HCT116 (cell line): Measurements from ENCODE around the gene ZNF839. TPM values are rescaled to one million over a fixed set of nuclear protein-coding genes. Genes with fewer than 3 reads are reported as not detected.

Source experiments
- ATAC-seq: fragments of 200-7000 bp; cut with Tn5 transposase; 2 replicates; pipeline ENCODE4 v1.9.1; 2020; ENCODE audit warnings: mild to moderate bottlenecking, moderate library complexity
- BruUV-seq: library from RNA; stranded (reverse); fragments of 400-500 nt; replicated peaks from 2 replicates; lab custom pipeline; 2021; lab: Mats Ljungman, UMichigan
- CTCF ChIA-PET: fragments of 300-600 bp; sonication (Branson Sonifier 250); formaldehyde crosslinking; loops from one replicate; lab custom pipeline; 2021; ENCODE audit warnings: antibody characterized with exemption; lab: Charles Lee
- POLR2A ChIA-PET: fragments of 300-600, 350-600 bp; sonication (Branson Sonifier 250); formaldehyde crosslinking; loops from one replicate; lab custom pipeline; 2021; ENCODE audit warnings: antibody characterized with exemption; lab: Charles Lee
- RAD21 ChIA-PET, 2 experiments: fragments of 300-600 bp; sonication (Branson Sonifier 250); formaldehyde crosslinking; loops; one replicate each; lab custom pipeline; 2023; ENCODE audit warnings: low total read pairs in 2 of 2; ENCODE audit not compliant: uncharacterized antibody in 2 of 2, unreplicated experiment in 2 of 2, low non-redundant PET in 1 of 2; lab: Charles Lee
- DNase-seq: peaks from one replicate; pipeline ENCODE4 v3.0.0-alpha.2; 2010; ENCODE audit warnings: low read depth, low spot score
- H2AFZ ChIP-seq: fragments of 200-600 bp; shearing (Covaris generic), sonication (generic); 2 replicates; pipeline ENCODE4 v1.6.1; 2017; ENCODE audit warnings: low read depth, mixed run types, mixed read lengths, antibody characterized with exemption, low read length; ENCODE audit not compliant: poor library complexity, severe bottlenecking
- H3K27ac ChIP-seq: 2 replicates; pipeline ENCODE4 v1.5.1; 2012; ENCODE audit warnings: low read depth, low read length
- H3K27me3 ChIP-seq: fragments of 200-600 bp; sonication (generic); 2 replicates; pipeline ENCODE4 v1.6.1; 2016; ENCODE audit warnings: mixed run types, low read length, mixed read lengths; ENCODE audit not compliant: insufficient read depth
- H3K36me3 ChIP-seq, 2 experiments: fragments of 200-500 bp in 1 of 2; fragments of 200-600 bp in 1 of 2; sonication (Bioruptor generic) in 1 of 2; sonication (generic) in 1 of 2; 2 replicates each; pipeline versions ENCODE4 v1.5.1 to v1.6.1; 2014 to 2016; ENCODE audit warnings: low read length in 2 of 2, inconsistent platforms in 1 of 2, mixed read lengths in 1 of 2, mixed run types in 1 of 2; ENCODE audit not compliant: insufficient read depth in 2 of 2, control insufficient read depth in 1 of 2
- H3K4me1 ChIP-seq, 2 experiments: fragments of 200-600 bp in 1 of 2; sonication (generic) in 1 of 2; 2 replicates each; pipeline versions ENCODE4 v1.5.1 to v1.6.1; 2012 to 2017; ENCODE audit warnings: low read length in 2 of 2, inconsistent platforms in 1 of 2, mild to moderate bottlenecking in 1 of 2, mixed read lengths in 1 of 2, mixed run types in 1 of 2, moderate library complexity in 1 of 2; ENCODE audit not compliant: insufficient read depth in 2 of 2, control insufficient read depth in 1 of 2
- H3K4me2 ChIP-seq: fragments of 200-600 bp; sonication (generic); 2 replicates; pipeline ENCODE4 v1.6.1; 2017; ENCODE audit warnings: mixed run types, low read length, mixed read lengths
- H3K4me3 ChIP-seq, 2 experiments: fragments of 200-600 bp in 1 of 2; sonication (generic) in 1 of 2; replicated peaks in 1 of 2; 2 replicates each; pipeline ENCODE4 v1.5.1; 2011 to 2016; ENCODE audit warnings: low read length in 2 of 2, control low read depth in 1 of 2, low read depth in 1 of 2, mild to moderate bottlenecking in 1 of 2, mixed read lengths in 1 of 2, mixed run types in 1 of 2
- H3K79me2 ChIP-seq: fragments of 200-600 bp; sonication (generic); 2 replicates; pipeline ENCODE4 v1.6.1; 2017; ENCODE audit warnings: mild to moderate bottlenecking, mixed run types, low read length, moderate library complexity, mixed read lengths; ENCODE audit not compliant: insufficient read depth
- H3K9ac ChIP-seq: fragments of 200-600 bp; sonication (generic); 2 replicates; pipeline ENCODE4 v1.6.1; 2016; ENCODE audit warnings: low read length, mixed read lengths
- H3K9me2 ChIP-seq: fragments of 200-600 bp; sonication (generic), shearing (Covaris generic); 2 replicates; pipeline ENCODE4 v1.6.1; 2017; ENCODE audit warnings: mixed run types, mild to moderate bottlenecking, moderate library complexity; ENCODE audit not compliant: insufficient read depth
- H3K9me3 ChIP-seq, 2 experiments: fragments of 200-500 bp in 1 of 2; fragments of 200-600 bp in 1 of 2; sonication (Bioruptor generic) in 1 of 2; sonication (generic) in 1 of 2; 2 replicates each; pipeline ENCODE4 v1.6.1; 2014 to 2017; ENCODE audit warnings: low read length in 2 of 2, mixed read lengths in 2 of 2, inconsistent platforms in 1 of 2, low read depth in 1 of 2, mild to moderate bottlenecking in 1 of 2, mixed run types in 1 of 2, moderate library complexity in 1 of 2; ENCODE audit not compliant: control insufficient read depth in 1 of 2, insufficient read depth in 1 of 2
- H4K20me1 ChIP-seq: fragments of 200-600 bp; sonication (generic), shearing (Covaris generic); 2 replicates; pipeline ENCODE4 v1.6.1; 2017; ENCODE audit warnings: mixed run types, mild to moderate bottlenecking, moderate library complexity; ENCODE audit not compliant: insufficient read depth
- EGR1 ChIP-seq: IDR thresholded peaks from 2 replicates; pipeline ENCODE4 v1.6.1; 2012; ENCODE audit warnings: low read depth
- POLR2A ChIP-seq: IDR thresholded peaks from 2 replicates; pipeline ENCODE4 v1.7.0; 2011; ENCODE audit warnings: borderline replicate concordance; ENCODE audit not compliant: insufficient read depth, insufficient read length; ENCODE audit errors: extremely low read depth
- RAD21 ChIP-seq: IDR thresholded peaks from 2 replicates; pipeline ENCODE4 v1.6.1; 2012; ENCODE audit warnings: low read depth, mild to moderate bottlenecking
- YY1 ChIP-seq: IDR thresholded peaks from 2 replicates; pipeline ENCODE4 v1.6.1; 2011; ENCODE audit warnings: low read length, low read depth, moderate library complexity, mild to moderate bottlenecking; ENCODE audit not compliant: insufficient replicate concordance; ENCODE audit errors: extremely low read depth
- ZFX ChIP-seq: fragments of 450-650 bp; IDR thresholded peaks from 2 replicates; pipeline ENCODE4 v1.6.1; 2017
- intact Hi-C: fragments of 100-400 bp; cut with micrococcal nuclease; formaldehyde crosslinking; loops from 2 replicates; pipeline ENCODE4 v1.10.0; 2022
- total RNA-seq: library from RNA; stranded (reverse); gene quantifications from one replicate; pipeline ENCODE4 v1.2.1, GENCODE V29; 2021; ENCODE audit not compliant: unreplicated experiment
- TF ChIP-seq, protein P1 (sequence below), 3 experiments: fragments of 200-600 bp in 1 of 3; sonication (generic) in 1 of 3; IDR thresholded peaks in 2 of 3; conservative IDR thresholded peaks in 1 of 3; 2 replicates each; pipeline ENCODE4 v1.5.1; 2012 to 2017; ENCODE audit warnings: low read depth in 2 of 3, low read length in 2 of 3, antibody characterized with exemption in 1 of 3, borderline replicate concordance in 1 of 3, control low read depth in 1 of 3, mild to moderate bottlenecking in 1 of 3, mixed read lengths in 1 of 3, mixed run types in 1 of 3, moderate library complexity in 1 of 3; ENCODE audit not compliant: insufficient read depth in 1 of 3

ZNF839 gene
- total RNA-seq, 1 experiment from 2014 or later = 17.7 TPM

GRCh38 chr14:102317564-102318248 lies 1.8 kb upstream of the ZNF839 start:
- no TSS peak for BruUV-seq
- H3K9me3 ChIP-seq = no peaks in the 10 kb centered on the region
- no peak for DNase-seq
- no peaks in the 10 kb centered on the region for H3K27me3 ChIP-seq
- CTCF ChIA-PET = interaction anchor here (1.1 to 2.2 kb wide), 4 partner anchors 12 to 271 kb away, joined by 3 to 6 read pairs (median 6); partner anchors contain the start of gene MOK
- H3K9ac ChIP-seq = peak overlapping the region; percentile 19
- no peak for ATAC-seq
- RAD21 ChIA-PET = no interaction called here
- peak overlapping the region; percentile 43 to 45 for H3K4me3 ChIP-seq
- peaks cover 19% of the 10 kb centered on the region for H3K79me2 ChIP-seq
- peak overlapping the region; percentile 71 for H3K27ac ChIP-seq
- H3K4me2 ChIP-seq = peak overlapping the region; percentile 76
- intact Hi-C loops = no loop called here
- peaks cover 37 to 68% of the 10 kb centered on the region in 2 experiments for H3K4me1 ChIP-seq
- H3K9me2 ChIP-seq = no peaks in the 10 kb centered on the region
- peak; percentile 68 for TF ChIP-seq YY1
- TF ChIP-seq POLR2A = peak; percentile 27
- TF ChIP-seq, protein P1, sequence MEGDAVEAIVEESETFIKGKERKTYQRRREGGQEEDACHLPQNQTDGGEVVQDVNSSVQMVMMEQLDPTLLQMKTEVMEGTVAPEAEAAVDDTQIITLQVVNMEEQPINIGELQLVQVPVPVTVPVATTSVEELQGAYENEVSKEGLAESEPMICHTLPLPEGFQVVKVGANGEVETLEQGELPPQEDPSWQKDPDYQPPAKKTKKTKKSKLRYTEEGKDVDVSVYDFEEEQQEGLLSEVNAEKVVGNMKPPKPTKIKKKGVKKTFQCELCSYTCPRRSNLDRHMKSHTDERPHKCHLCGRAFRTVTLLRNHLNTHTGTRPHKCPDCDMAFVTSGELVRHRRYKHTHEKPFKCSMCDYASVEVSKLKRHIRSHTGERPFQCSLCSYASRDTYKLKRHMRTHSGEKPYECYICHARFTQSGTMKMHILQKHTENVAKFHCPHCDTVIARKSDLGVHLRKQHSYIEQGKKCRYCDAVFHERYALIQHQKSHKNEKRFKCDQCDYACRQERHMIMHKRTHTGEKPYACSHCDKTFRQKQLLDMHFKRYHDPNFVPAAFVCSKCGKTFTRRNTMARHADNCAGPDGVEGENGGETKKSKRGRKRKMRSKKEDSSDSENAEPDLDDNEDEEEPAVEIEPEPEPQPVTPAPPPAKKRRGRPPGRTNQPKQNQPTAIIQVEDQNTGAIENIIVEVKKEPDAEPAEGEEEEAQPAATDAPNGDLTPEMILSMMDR (IDR thresholded peaks at IDR 0.05 in 2 of 3, conservative IDR thresholded peaks at IDR 0.05 in 1 of 3; ENCODE audit: borderline replicate concordance in 1 of 3, insufficient read depth in 1 of 3, low read depth in 2 of 3, low read length in 2 of 3) = peak in 1 of 3 experiments; percentile 18; a peak in 1 of 6 replicates
- TF ChIP-seq EGR1 = no peak
- no peak for TF ChIP-seq RAD21
- 0 out of 2 replicates have a peak, but pooled peaks have one; percentile 17 for TF ChIP-seq ZFX
- TF ChIP-seq, all 23 proteins: peak for 4
- Histone ChIP-seq H3K36me3 (no peaks in the 10 kb centered on the region), H4K20me1 (no peaks in the 10 kb centered on the region), H2AFZ (peak overlapping the region; percentile 40)
- POLR2A ChIA-PET = interaction anchor here (0.6 kb wide), 1 partner anchor 245 kb away, joined by 3 read pairs; no protein-coding TSS in a partner anchor
